Cardiac fibroblast (primary cell): ENCODE results near the gene EFTUD2.

Source experiments
- DNase-seq, 2 donors: peaks; one replicate each; pipeline versions ENCODE4 v3.0.0 to v3.0.0-alpha.2; 2010; ENCODE audit warnings: low read depth in 2 of 2
- H3K4me3 ChIP-seq, 2 donors: replicated peaks in 1 of 2; 1 replicate in 1 of 2; 2 replicates in 1 of 2; pipeline ENCODE4 v1.5.1; 2011; ENCODE audit warnings: low read depth in 2 of 2, low read length in 2 of 2, mild to moderate bottlenecking in 2 of 2, moderate library complexity in 1 of 2
- CTCF ChIP-seq: IDR thresholded peaks from one replicate; pipeline ENCODE4 v1.5.1; 2011; ENCODE audit warnings: low read depth, mild to moderate bottlenecking, low read length, inconsistent platforms

EFTUD2 gene

DNA sequence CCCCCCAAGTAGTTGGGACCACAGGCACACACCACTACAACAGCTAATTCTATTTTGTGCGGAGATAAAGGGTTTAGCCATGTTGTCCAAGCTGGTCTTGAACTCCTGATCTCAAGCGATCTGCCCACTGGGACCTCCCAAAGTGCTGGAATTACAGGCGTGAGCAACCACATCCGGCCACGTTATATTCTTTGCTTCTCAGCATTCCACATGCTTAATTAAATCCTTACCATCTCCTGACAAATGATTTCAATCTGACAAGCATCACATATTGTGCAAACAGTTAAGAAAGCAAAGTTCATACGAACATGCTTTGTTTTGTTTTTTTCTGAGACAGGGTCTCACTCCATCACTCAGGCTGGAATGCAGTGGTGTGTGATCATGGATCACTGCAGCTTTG lies 33.3 kb downstream of the EFTUD2 start:
- no peak for TF ChIP-seq CTCF
- H3K4me3 ChIP-seq = no peak overlapping the region
- no peak for DNase-seq

GRCh38 chr17:44865231-44865660 lies 34.0 kb downstream of the EFTUD2 start:
- TF ChIP-seq CTCF = peak; percentile 87
- DNase-seq = peak; percentile 83
- no peak overlapping the region for H3K4me3 ChIP-seq

DNA sequence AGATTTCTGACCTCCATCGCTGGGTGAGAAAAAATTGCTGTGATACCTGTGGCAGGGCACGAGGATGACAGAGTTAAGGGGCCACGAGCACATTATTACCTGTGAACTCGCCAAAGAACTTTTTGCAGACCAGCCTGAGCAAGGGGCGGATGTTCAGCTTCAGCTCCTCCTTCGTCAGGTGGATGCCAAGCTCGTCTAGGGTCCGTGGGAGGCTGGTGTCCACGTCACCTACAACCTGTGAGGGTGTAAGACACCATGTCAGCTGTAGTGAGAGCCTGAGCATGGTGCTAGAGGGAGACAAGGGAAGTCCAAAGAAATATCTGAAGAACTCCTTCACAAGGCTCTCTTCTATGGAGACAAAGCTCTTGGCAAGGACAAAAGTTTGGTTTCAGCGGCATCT lies 34.4 kb downstream of the EFTUD2 start:
- TF ChIP-seq CTCF = no peak
- DNase-seq = no peak
- no peak overlapping the region for H3K4me3 ChIP-seq

- no peak for TF ChIP-seq CTCF
- no peak for DNase-seq
- no peak overlapping the region for H3K4me3 ChIP-seq
These were observed 36.0 kb downstream of the EFTUD2 start for GRCh38 chr17:44863061-44863918.

GRCh38 chr17:44862278-44862914 lies 36.8 kb downstream of the EFTUD2 start:
- DNase-seq = no peak
- H3K4me3 ChIP-seq = no peak overlapping the region

GRCh38 chr17:44859701-44860100 lies 39.5 kb downstream of the EFTUD2 start:
- no peak for DNase-seq

More at GRCh38 chr17:44862278-44862914, 36.8 kb downstream of the EFTUD2 start:
- no peak for TF ChIP-seq CTCF

More at GRCh38 chr17:44859701-44860100, 39.5 kb downstream of the EFTUD2 start:
- no peak for TF ChIP-seq CTCF
- H3K4me3 ChIP-seq = no peak overlapping the region
